A549 treated with RU486 at 1 μM for 4 hours (cell line): ENCODE results near the gene TAP2. TPM values are rescaled to one million over a fixed set of nuclear protein-coding genes. Genes with fewer than 3 reads are reported as not detected.

ENCODE experiments used
- total RNA-seq: library from RNA; stranded (reverse); fragments of 200-300 nt; extraction: Qiagen RNA extraction; gene quantifications from 5 replicates; pipeline ENCODE4 v1.2.3, GENCODE V29; 2022; ENCODE audit warnings: low read depth

TAP2 gene
- 17.3 to 20.6 TPM (median 18.7 TPM) in 5 replicates for total RNA-seq

DNA sequence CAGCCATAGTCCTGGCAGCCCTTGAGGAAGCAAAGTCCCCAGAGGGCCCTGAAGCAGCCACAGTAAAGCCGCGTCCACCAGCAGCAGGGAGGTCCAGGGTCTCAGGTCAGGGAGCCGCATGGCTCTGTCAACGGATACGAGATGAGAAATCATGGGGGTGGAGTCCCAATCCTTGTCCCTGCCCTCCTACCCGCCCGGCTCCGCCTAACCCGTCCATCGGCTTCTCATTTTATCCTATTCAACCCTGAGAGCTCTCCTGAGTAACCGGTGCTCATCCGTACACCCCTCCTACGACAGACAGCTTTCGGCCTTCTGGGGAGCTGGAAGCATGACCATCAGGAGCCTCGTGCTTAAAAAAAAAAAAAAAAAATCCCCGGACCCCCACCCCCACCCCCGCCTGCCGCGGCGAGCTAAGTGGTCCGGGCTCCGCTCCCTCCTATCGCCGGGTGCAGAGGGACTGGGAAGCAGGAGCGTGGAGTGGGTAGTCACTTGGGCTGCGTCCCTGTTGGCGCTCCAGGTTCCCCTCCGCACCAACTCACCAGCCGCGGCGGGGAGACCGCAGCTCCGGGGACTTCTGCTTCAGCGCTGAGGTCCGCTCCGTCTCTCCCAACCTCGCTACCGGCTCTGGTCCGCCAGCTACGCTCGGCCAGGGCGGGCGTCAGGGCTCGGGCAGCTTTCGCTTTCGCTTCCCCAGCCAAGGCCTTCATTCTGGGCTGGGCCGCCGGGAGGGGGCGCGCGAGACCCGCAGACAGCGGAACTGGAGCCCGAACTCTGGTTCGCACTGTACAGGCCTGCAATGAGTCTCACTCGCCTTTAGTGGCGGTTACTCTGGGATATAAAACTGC, at the start of gene TAP2:
TAP2 (minus strand) TSS at position 626 of the 845 bp plus-strand sequence; CDS start at position 120, 506 bp downstream.

GRCh38 chr6:32853541-32854375, 15.2 kb upstream of the TAP2 start, which contains the start of the genes PSMB9 and TAP1:
PSMB9 (plus strand) TSS chr6:32854192; CDS start chr6:32854230, 38 bp downstream.
TAP1 (minus strand) TSS chr6:32853704; CDS start chr6:32853636, 68 bp downstream.

GRCh38 chr6:32843979-32844838, 5.7 kb upstream of the TAP2 start, which contains the start of gene PSMB8:
PSMB8 (minus strand) TSS chr6:32844047; CDS start chr6:32843996, 51 bp downstream.

DNA sequence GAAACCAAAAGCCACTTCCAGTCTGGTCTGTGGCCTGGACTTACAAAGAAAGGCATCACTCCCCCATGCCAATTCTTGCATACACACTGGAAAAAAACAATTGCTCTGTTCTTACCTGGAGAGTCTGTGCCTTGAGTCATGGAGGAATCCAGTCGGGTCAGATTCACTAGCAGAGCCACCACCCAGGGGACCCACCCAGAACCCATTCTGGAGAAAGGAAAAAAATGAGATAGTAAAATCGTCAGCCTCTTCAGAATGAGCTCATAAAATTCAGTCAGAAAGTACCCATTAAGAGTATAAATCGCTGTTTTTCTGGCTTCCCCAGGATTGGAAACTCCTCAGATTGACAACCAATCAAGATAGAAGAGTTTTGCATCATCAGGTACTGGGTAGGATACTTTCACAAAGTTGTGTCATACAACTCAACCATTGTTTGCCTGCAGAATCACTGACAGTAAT, 21.8 kb downstream of the TAP2 start, which contains the start of gene HLA-DOB:
HLA-DOB (minus strand) TSS at position 257 of the 459 bp plus-strand sequence; CDS start at position 206, 51 bp downstream.

Other genes starting within 250 kb of the TAP2 start
- not detected in 5 replicates for gene HLA-DRB1, start 248.9 kb downstream of the TAP2 start, total RNA-seq
- gene HLA-DQA1, start 201.3 kb downstream of the TAP2 start, total RNA-seq: not detected in 5 replicates
- gene HLA-DQB1, start 172.1 kb downstream of the TAP2 start, total RNA-seq: not detected in 5 replicates
- not detected in 5 replicates for gene HLA-DQA2, start 97.3 kb downstream of the TAP2 start, total RNA-seq
- gene HLA-DQB2, start 75.2 kb downstream of the TAP2 start, total RNA-seq: not detected in 5 replicates
- 0.13 to 0.21 TPM (median 0.13 TPM) in 3 of 5 replicates, not detected in the others for gene HLA-DOB, start 21.7 kb downstream of the TAP2 start, total RNA-seq
- gene PSMB8, start 5.3 kb upstream of the TAP2 start, total RNA-seq: 18.8 to 25.1 TPM (median 19.3 TPM) in 5 replicates
- gene TAP1, start 15.0 kb upstream of the TAP2 start, total RNA-seq: 29.1 to 38.0 TPM (median 33.0 TPM) in 5 replicates
- 13.9 to 21.8 TPM (median 18.1 TPM) in 5 replicates for gene PSMB9, start 15.5 kb upstream of the TAP2 start, total RNA-seq
- gene HLA-DMB, start 102.3 kb upstream of the TAP2 start, total RNA-seq: 1.2 to 2.3 TPM (median 2.2 TPM) in 5 replicates
- gene HLA-DMA, start 114.4 kb upstream of the TAP2 start, total RNA-seq: 2.7 to 3.1 TPM (median 3.0 TPM) in 5 replicates
- gene BRD2, start 129.9 kb upstream of the TAP2 start, total RNA-seq: 116 to 154 TPM (median 131 TPM) in 5 replicates
- gene HLA-DOA, start 170.9 kb upstream of the TAP2 start, total RNA-seq: 0.50 TPM in 1 of 5 replicates, not detected in the others
- gene HLA-DPA1, start 234.9 kb upstream of the TAP2 start, total RNA-seq: 0.33 TPM in 1 of 5 replicates, not detected in the others
- not detected in 5 replicates for gene HLA-DPB1, start 237.3 kb upstream of the TAP2 start, total RNA-seq